ENCODE results near the gene DNAJC1.

Gene DNAJC1

DNA sequence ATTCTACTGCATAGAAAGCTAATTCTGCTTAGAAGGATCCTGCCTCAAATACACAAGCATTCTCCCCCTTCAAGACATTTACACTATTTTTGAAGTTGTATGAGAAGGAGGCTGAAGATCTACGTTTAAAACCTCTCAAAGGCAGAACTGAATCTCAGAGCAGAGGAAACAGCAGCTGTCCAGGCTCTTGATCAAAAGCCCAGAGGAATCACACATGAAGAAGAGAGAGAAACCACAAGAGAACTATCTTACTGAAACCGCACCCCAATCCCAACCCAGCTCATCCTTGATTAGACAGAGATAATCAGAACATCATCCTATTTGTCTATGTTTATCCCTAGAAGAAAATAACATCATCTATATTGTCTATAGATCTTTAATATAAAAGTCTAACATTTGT, 2.2 kb upstream of the DNAJC1 start:
- DNase-seq, result no peak

DNA sequence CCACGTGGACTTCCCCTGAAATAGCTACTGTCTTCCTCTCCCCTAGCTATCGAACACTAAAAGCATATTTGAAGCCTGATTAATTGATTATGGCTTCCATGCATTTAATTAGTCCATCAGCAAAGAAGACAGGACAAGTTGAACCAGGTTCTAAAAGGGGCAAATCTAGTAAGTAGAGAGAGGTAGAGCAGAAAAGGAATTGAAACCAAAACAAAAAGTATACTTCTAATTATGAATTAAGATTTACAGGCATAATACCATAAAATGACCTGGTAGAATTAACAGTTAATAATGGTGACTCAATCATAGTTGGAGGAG, 393 bp upstream of the DNAJC1 start:
- DNase-seq, result no peak

GRCh38 chr10:22002591-22003176, 846 bp downstream of the DNAJC1 start:
- DNase-seq, result no peak

GRCh38 chr10:21995557-21995956, 8.0 kb downstream of the DNAJC1 start:
- DNase-seq, result no peak

- no peak for DNase-seq
Measured at GRCh38 chr10:21993360-21994001, 10.0 kb downstream of the DNAJC1 start.

GRCh38 chr10:21991785-21992184, 11.7 kb downstream of the DNAJC1 start:
- DNase-seq, result no peak

- no peak for DNase-seq
Measured at GRCh38 chr10:21990449-21990848, 13.1 kb downstream of the DNAJC1 start.

GRCh38 chr10:21989453-21990154, 13.9 kb downstream of the DNAJC1 start:
- no peak for DNase-seq

DNA sequence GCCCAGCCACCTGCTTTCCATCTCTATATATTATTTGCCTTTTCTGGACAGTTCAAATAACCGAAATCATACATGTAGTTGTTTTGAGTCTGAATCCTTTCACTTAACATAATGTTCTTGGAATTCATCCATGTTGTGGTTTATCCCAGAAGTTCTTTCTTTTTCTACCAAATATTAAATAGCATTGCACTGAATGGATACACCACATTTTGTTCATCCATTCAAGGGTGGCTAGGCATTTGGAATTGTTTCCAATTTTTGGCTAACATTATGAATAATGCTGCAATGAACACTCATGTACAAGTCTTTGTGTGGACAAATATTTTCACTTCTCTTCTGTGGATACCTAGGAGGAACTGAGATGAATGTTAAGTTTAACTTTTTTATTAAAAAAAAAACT, 18.0 kb downstream of the DNAJC1 start:
- DNase-seq, result no peak

- DNase-seq, result no peak
Measured at GRCh38 chr10:21981118-21981517, 22.4 kb downstream of the DNAJC1 start.

GRCh38 chr10:21980691-21981090, 22.8 kb downstream of the DNAJC1 start:
- DNase-seq, result no peak

DNA sequence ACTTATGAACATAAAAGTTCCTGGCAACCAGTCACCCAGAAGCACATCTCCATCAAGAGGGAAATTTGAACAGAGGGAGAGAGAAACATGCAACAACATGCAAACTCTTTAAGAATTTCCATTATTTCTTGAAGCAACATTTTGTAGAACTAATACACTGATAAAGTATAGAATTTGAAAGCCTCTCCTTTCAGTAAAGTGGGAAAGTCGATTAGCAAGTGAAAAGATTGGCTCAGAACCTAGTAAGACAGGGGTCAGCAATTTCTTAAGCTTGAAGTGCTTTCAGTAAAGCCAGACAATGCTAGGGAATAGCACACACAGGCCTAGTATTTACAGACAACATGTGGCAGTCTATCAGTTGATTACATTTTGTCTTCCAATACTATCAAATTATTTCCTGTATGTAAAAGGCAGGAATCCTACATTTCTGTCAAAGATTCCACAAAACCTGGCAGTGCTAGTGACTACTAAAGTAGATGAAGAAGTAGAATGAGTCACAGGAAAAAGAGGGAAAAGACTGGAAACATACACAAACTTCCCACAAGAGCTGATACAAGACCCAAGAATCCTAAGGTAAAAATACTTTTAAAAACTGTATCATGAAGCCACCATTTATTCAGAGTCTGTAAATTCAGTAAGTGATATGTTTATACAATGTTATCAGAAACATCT, 25.2 kb downstream of the DNAJC1 start:
- no peak for DNase-seq

GRCh38 chr10:21976739-21977138, 26.8 kb downstream of the DNAJC1 start:
- no peak for DNase-seq

DNA sequence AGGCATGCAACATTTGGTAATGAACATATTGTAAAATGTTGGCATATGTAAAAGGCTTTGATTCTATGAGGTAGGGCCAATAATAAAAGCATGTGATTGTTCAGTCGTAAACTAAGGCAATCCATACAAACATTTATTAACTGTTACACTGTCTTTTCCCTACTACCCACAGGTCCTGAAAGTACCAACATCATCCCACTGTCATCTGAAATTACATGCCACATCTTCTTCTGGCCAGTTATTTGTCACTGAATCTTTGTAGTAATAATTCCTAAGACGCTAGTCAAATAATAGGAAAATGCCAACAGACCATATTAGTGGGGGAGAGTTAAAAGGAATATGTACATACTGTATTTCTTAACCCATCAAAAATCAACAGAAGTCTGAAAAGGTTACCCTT, 27.2 kb downstream of the DNAJC1 start:
- no peak for DNase-seq

DNA sequence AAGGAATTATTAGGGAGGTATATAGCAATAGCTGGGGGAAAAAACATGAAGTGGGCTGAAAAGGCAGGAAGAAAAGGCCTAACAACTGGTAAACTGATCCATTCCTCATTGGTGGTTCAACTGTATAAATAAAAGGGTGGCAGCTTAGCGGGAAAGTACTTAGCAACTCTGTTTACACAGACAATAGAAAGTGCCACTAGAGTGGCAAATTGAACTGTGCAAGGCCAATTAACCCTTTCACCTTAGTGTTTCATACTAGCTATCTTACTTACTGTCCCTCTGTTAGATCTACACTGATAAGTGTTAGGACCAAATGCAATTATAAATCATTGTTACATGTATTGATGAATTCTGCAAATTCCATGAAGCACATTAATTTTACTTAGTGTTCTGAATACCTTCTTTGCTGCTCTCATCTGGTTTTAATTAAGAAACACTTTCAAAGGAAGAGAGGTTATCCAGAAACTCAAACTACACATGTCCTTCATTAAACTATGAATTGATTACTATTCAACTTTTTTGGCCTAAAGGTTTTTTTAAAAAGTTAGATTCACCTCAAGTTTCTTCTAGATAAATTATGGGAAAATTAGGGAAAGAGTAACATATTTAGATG, 28.0 kb downstream of the DNAJC1 start:
- peak; percentile 76 for DNase-seq

DNA sequence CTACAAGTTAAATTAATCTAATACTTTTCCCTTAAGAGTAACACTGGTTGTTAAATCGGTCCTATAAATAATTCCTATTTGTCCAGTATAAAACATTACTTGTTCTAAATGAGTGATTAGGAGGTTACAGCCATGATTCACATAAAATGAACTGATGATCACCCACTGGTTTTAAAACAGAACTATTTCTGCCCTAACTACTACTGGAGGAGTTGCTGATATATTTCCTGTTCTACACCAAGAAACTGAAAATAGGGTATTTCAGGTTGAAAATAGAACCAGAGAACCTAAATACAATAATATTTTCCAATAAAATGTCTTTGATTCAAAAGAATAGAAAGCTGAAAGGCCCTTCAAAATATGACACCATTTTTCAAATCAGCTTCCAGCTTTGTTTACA, 30.9 kb downstream of the DNAJC1 start:
- DNase-seq, result no peak

DNA sequence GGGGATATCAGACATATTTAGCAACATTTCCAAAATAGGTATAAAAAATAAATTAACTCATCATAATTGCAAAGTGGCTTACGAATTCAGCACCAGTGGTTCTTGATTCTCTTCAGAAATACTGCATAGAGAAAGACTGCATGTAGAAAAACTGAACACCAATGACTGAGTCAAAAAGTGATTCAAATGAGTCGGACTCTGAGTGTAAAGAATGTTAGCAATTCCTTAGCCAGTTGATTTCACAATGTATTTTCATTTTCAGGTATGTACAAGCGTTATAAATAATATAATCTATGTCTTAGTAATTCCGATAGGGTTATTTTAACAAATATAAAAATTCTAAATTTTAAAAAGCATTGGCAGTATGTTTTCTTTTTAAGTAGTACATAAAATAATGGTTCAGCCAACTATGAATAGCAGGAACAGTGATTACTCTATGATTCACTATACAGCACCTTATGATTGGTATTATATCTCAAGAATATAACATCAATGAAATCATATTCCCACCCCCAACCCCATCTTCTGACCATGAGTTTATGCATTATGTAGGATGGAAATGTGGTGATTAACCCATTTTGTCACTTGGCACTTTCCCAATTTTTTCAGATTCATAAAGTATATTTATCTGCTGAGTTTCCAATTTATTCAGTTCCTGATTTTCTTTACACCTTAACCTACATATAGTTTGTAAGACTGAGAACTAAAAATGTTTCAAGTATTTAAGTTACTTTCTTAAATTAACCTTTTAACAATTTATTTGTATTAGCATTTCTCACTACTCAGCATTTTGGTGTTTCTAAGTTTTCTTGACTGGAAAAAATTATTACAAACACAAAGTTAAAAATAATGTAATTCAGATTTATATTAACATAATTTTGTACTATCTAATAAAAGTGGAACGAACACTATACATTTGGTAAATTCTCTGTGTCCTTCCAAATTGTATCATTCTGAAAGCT, 33.9 kb downstream of the DNAJC1 start:
- no peak for DNase-seq

DNA sequence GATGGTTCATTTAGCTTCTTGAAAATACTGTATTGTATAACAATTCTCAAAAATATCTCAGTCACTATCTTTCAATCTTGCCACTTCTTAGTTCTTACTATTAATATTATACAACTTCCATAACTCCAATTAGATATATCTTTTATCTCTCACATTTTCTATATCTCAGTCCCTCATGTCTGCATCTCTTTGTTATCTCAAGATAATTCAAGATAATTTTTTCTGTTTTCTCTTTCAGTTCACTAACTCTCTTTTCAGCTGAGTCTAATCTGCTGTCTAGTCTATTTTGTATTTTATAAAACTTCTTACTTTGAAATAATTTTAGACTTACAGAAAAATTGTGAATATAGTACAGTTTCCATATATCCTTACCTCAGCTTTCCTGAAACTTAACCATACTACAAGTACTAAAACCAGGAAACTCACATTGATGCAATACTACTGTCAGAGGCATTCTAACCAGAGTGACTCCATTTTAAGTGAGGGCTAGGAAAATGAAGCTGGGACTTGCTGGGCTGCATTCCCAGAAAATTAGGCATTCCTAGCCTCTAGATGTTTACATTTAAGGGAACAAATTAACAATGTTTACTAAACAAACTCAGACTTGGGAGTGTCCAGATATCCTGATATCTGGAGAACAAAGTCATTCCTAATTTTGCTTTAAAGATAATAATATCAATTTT, 38.4 kb downstream of the DNAJC1 start:
- DNase-seq, result no peak

DNA sequence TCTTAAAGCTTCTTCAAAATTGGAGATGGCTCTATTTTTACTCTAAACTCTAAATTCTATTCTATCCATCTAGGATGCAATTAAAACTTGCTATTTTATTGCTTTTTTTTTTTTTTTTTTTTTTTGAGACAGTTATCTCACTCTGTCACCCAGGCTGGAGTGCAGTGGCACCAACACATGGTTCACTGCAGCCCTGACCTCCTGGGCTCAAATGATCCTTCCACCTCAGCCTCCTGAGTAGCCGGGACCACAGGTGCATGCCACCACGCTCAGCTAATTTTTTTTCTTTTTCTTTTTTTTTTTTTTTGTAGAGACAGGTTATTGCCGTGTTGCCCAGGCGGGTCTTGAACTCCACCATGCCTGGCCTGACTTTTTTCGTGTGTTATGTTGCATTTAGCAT, 41.2 kb downstream of the DNAJC1 start:
- no peak for DNase-seq

GRCh38 chr10:21961847-21962246, 41.7 kb downstream of the DNAJC1 start:
- no peak for DNase-seq

DNA sequence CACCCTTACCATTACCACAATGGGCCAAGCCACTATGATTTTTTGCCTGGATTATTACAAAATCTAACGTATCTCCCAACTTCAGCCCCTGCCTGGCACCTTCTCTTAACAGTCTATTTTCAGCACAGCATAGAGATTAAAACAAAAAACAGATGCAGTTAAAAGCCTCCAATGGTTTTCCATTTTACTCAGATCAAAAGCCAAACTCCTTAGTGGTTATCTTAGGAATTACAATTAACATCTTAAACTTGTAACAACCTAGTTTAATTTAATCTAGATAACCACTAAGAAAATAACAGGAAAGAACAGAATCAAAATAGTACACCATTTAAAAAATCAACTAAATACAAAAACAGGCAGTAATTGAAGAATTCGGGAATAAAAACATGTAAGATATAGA, 43.5 kb downstream of the DNAJC1 start:
- no peak for DNase-seq

GRCh38 chr10:21954690-21955089, 48.8 kb downstream of the DNAJC1 start:
- no peak for DNase-seq

Data from NCI-H2081 treated with DMSO at 0.1 percent for 48 hours (cell line).